GM23338 (cell line): ENCODE results near the gene SLC5A7. TPM values are rescaled to one million over a fixed set of nuclear protein-coding genes. Genes with fewer than 3 reads are reported as not detected.

Experiments used
- ATAC-seq: fragments of 200-7000 bp; cut with Tn5 transposase; 3 replicates; pipeline ENCODE4 v1.9.1; 2020
- DNase-seq: peaks from one replicate; pipeline ENCODE4 v3.0.0-alpha.2; 2015; ENCODE audit warnings: low spot score
- H2AFZ ChIP-seq: fragments of 200-600 bp; sonication (generic); 2 replicates; pipeline ENCODE4 v1.8.0; 2016; ENCODE audit warnings: antibody characterized with exemption, mild to moderate bottlenecking, moderate library complexity
- H3F3A ChIP-seq: fragments of 200-600 bp; sonication (generic); replicated peaks from 2 replicates; pipeline ENCODE4 v1.8.0; 2017; ENCODE audit warnings: antibody characterized with exemption, mixed run types, low read depth
- H3K27ac ChIP-seq: fragments of 200-600 bp; sonication (generic); 2 replicates; pipeline ENCODE4 v1.6.1; 2016; ENCODE audit warnings: low read depth
- H3K27me3 ChIP-seq: fragments of 200-600 bp; sonication (generic); 2 replicates; pipeline ENCODE4 v1.8.0; 2016; ENCODE audit warnings: mild to moderate bottlenecking, mixed run types, moderate library complexity; ENCODE audit not compliant: insufficient read depth
- H3K36me3 ChIP-seq: fragments of 200-600 bp; sonication (generic); 2 replicates; pipeline ENCODE4 v1.8.0; 2016; ENCODE audit warnings: mild to moderate bottlenecking; ENCODE audit not compliant: insufficient read depth
- H3K4me1 ChIP-seq: fragments of 200-600 bp; sonication (generic); 2 replicates; pipeline ENCODE4 v1.8.0; 2016; ENCODE audit warnings: mild to moderate bottlenecking, moderate library complexity; ENCODE audit not compliant: insufficient read depth
- H3K4me2 ChIP-seq: fragments of 200-600 bp; sonication (generic); 2 replicates; pipeline ENCODE4 v1.7.1; 2017; ENCODE audit warnings: mixed run types
- H3K4me3 ChIP-seq: fragments of 200-600 bp; sonication (generic); 2 replicates; pipeline ENCODE4 v1.6.1; 2016; ENCODE audit warnings: mixed run types
- H3K79me2 ChIP-seq: fragments of 200-600 bp; sonication (generic); replicated peaks from 2 replicates; pipeline ENCODE4 v1.8.0; 2017; ENCODE audit warnings: mild to moderate bottlenecking; ENCODE audit not compliant: insufficient read depth
- H3K9me2 ChIP-seq: fragments of 200-600 bp; sonication (generic); 2 replicates; pipeline ENCODE4 v1.8.0; 2017; ENCODE audit not compliant: insufficient read depth
- H4K20me1 ChIP-seq: fragments of 200-600 bp; sonication (generic); replicated peaks from 2 replicates; pipeline ENCODE4 v1.8.0; 2017; ENCODE audit warnings: mild to moderate bottlenecking; ENCODE audit not compliant: insufficient read depth
- H3K27ac Mint-ChIP-seq: 2 replicates; pipeline ENCODE4 v1.8.0; 2020; ENCODE audit warnings: inconsistent platforms, mild to moderate bottlenecking, moderate library complexity, mixed read lengths
- H3K27me3 Mint-ChIP-seq: 3 replicates; pipeline ENCODE4 v1.8.0; 2022; ENCODE audit warnings: low read depth, mild to moderate bottlenecking, moderate library complexity, mixed read lengths, inconsistent platforms; ENCODE audit not compliant: insufficient read depth, poor library complexity
- H3K36me3 Mint-ChIP-seq: 3 replicates; pipeline ENCODE4 v1.8.0; 2021; ENCODE audit warnings: low read depth, mild to moderate bottlenecking, inconsistent platforms, moderate library complexity, mixed read lengths
- H3K4me1 Mint-ChIP-seq: 3 replicates; pipeline ENCODE4 v1.8.0; 2020; ENCODE audit warnings: mild to moderate bottlenecking, inconsistent platforms, mixed read lengths
- H3K4me3 Mint-ChIP-seq: 3 replicates; pipeline ENCODE4 v1.8.0; 2021; ENCODE audit warnings: moderate library complexity, mild to moderate bottlenecking, inconsistent platforms, mixed read lengths
- H3K9me3 Mint-ChIP-seq: 3 replicates; pipeline ENCODE4 v1.8.0; 2020; ENCODE audit warnings: moderate library complexity, mild to moderate bottlenecking, inconsistent platforms, mixed read lengths
- CREB1 ChIP-seq: fragments of 250-450 bp; sonication (Bioruptor Pico); IDR thresholded peaks from 2 replicates; pipeline ENCODE4 v1.5.0; 2020; ENCODE audit warnings: low read depth, mild to moderate bottlenecking, moderate library complexity
- EZH2 ChIP-seq: fragments of 200-600 bp; sonication (generic); IDR thresholded peaks from one replicate; pipeline ENCODE4 v1.8.0; 2017; ENCODE audit warnings: antibody characterized with exemption, mild to moderate bottlenecking, low read depth; ENCODE audit not compliant: unreplicated experiment
- EZH2phosphoT487 ChIP-seq: fragments of 200-600 bp; sonication (generic); IDR thresholded peaks from one replicate; pipeline ENCODE4 v1.8.1; 2018; ENCODE audit warnings: antibody characterized with exemption; ENCODE audit not compliant: unreplicated experiment
- JUNB ChIP-seq: IDR thresholded peaks from one replicate; pipeline ENCODE4 v1.6.1; 2016; ENCODE audit warnings: antibody characterized with exemption; ENCODE audit not compliant: unreplicated experiment
- NANOG ChIP-seq: IDR thresholded peaks from 2 replicates; pipeline ENCODE4 v1.6.1; 2016; ENCODE audit warnings: antibody characterized with exemption, borderline replicate concordance
- POLR2AphosphoS5 ChIP-seq: IDR thresholded peaks from 2 replicates; pipeline ENCODE4 v1.6.1; 2016; ENCODE audit warnings: antibody characterized with exemption, low read depth
- STAT1 ChIP-seq: IDR thresholded peaks from one replicate; pipeline ENCODE4 v1.6.1; 2016; ENCODE audit warnings: antibody characterized with exemption; ENCODE audit not compliant: unreplicated experiment
- ZNF114 ChIP-seq: fragments of 250-450 bp; sonication (Bioruptor Pico); IDR thresholded peaks from 2 replicates; pipeline ENCODE4 v1.5.0; 2020; ENCODE audit warnings: mild to moderate bottlenecking, moderate library complexity
- ZNF331 ChIP-seq: fragments of 250-450 bp; sonication (Bioruptor Pico); IDR thresholded peaks from 2 replicates; pipeline ENCODE4 v1.5.0; 2020; ENCODE audit warnings: low read depth, mild to moderate bottlenecking, moderate library complexity
- polyA plus RNA-seq: library from polyadenylated mRNA; unstranded; fragments of >200 nt; fragmentation: Nextera tagmentation; extraction: Ambion mirVana; gene quantifications from 2 replicates; pipeline ENCODE4 v1.2.1, GENCODE V29; 2016
- total RNA-seq: library from RNA; depleted of rRNA; stranded (reverse); fragments of >200 nt; shearing (Covaris generic); gene quantifications from 2 replicates; pipeline ENCODE4 v1.2.3, GENCODE V29; 2014
- TF ChIP-seq, protein P1 (sequence below): IDR thresholded peaks from one replicate; pipeline ENCODE4 v1.6.1; 2018; ENCODE audit warnings: antibody characterized with exemption; ENCODE audit not compliant: unreplicated experiment
- TF ChIP-seq, protein P2 (sequence below), 2 experiments: fragments of 200-600 bp in 1 of 2; sonication (generic) in 1 of 2; conservative IDR thresholded peaks; 2 replicates each; pipeline versions ENCODE4 v1.5.1 to v1.6.1; 2016 to 2017; ENCODE audit warnings: antibody characterized with exemption in 2 of 2, low read depth in 2 of 2, mild to moderate bottlenecking in 2 of 2, moderate library complexity in 1 of 2
- TF ChIP-seq, protein P3 (sequence below): IDR thresholded peaks from 2 replicates; pipeline ENCODE4 v1.6.1; 2016; ENCODE audit warnings: antibody characterized with exemption

SLC5A7 gene
- total and polyA plus RNA-seq, 2 experiments from 2014 or later = 0.05 to 0.17 TPM

DNA sequence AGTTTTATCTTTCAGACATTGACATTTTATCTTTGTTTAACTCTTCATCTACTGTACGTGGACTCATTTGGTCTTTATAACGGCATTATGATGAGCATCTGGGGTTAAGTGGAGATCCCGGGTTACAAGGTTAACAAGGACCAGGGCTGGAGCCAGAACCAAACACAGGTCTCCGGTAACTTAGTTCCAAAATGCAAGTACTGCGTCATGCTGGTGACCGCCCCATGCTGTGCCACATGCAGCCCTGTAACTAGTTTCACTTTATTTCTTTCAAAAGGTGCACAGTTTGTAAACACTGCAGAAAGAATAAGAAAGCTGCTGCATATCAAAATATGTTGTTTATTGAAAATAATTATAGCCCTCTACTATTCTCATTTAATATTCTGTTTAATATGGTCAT, 3.1 kb downstream of the SLC5A7 start:
- no peaks in the 10 kb centered on the region for H3K36me3 Mint-ChIP-seq
- H3K4me3 Mint-ChIP-seq = no peak overlapping the region
- peaks cover 18% of the 10 kb centered on the region for H3K27me3 Mint-ChIP-seq
- no peaks in the 10 kb centered on the region for H3K36me3 ChIP-seq
- no peaks in the 10 kb centered on the region for H3K9me2 ChIP-seq
- no peak for ATAC-seq
- H3F3A ChIP-seq = no peaks in the 10 kb centered on the region
- no peak overlapping the region for H3K4me3 ChIP-seq
- H3K27ac Mint-ChIP-seq = no peak overlapping the region
- H3K27ac ChIP-seq = no peak overlapping the region
- peaks cover 8% of the 10 kb centered on the region for H3K4me1 ChIP-seq
- H3K9me3 Mint-ChIP-seq = no peaks in the 10 kb centered on the region
- no peaks in the 10 kb centered on the region for H3K79me2 ChIP-seq
- H3K4me2 ChIP-seq = no peak overlapping the region
- no peak overlapping the region for H2AFZ ChIP-seq
- no peak for DNase-seq
- H4K20me1 ChIP-seq = no peaks in the 10 kb centered on the region
- TF ChIP-seq, protein P1, sequence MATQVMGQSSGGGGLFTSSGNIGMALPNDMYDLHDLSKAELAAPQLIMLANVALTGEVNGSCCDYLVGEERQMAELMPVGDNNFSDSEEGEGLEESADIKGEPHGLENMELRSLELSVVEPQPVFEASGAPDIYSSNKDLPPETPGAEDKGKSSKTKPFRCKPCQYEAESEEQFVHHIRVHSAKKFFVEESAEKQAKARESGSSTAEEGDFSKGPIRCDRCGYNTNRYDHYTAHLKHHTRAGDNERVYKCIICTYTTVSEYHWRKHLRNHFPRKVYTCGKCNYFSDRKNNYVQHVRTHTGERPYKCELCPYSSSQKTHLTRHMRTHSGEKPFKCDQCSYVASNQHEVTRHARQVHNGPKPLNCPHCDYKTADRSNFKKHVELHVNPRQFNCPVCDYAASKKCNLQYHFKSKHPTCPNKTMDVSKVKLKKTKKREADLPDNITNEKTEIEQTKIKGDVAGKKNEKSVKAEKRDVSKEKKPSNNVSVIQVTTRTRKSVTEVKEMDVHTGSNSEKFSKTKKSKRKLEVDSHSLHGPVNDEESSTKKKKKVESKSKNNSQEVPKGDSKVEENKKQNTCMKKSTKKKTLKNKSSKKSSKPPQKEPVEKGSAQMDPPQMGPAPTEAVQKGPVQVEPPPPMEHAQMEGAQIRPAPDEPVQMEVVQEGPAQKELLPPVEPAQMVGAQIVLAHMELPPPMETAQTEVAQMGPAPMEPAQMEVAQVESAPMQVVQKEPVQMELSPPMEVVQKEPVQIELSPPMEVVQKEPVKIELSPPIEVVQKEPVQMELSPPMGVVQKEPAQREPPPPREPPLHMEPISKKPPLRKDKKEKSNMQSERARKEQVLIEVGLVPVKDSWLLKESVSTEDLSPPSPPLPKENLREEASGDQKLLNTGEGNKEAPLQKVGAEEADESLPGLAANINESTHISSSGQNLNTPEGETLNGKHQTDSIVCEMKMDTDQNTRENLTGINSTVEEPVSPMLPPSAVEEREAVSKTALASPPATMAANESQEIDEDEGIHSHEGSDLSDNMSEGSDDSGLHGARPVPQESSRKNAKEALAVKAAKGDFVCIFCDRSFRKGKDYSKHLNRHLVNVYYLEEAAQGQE = no peak
- no peak for TF ChIP-seq STAT1
- TF ChIP-seq NANOG = no peak
- TF ChIP-seq EZH2phosphoT487 = no peak
- TF ChIP-seq, protein P2, sequence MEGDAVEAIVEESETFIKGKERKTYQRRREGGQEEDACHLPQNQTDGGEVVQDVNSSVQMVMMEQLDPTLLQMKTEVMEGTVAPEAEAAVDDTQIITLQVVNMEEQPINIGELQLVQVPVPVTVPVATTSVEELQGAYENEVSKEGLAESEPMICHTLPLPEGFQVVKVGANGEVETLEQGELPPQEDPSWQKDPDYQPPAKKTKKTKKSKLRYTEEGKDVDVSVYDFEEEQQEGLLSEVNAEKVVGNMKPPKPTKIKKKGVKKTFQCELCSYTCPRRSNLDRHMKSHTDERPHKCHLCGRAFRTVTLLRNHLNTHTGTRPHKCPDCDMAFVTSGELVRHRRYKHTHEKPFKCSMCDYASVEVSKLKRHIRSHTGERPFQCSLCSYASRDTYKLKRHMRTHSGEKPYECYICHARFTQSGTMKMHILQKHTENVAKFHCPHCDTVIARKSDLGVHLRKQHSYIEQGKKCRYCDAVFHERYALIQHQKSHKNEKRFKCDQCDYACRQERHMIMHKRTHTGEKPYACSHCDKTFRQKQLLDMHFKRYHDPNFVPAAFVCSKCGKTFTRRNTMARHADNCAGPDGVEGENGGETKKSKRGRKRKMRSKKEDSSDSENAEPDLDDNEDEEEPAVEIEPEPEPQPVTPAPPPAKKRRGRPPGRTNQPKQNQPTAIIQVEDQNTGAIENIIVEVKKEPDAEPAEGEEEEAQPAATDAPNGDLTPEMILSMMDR (conservative IDR thresholded peaks at IDR 0.05; ENCODE audit: low read depth in 2 of 2) = no peak
- TF ChIP-seq ZNF331 (CRISPR knock-in tag) = no peak
- no peak for TF ChIP-seq JUNB
- TF ChIP-seq, protein P3, sequence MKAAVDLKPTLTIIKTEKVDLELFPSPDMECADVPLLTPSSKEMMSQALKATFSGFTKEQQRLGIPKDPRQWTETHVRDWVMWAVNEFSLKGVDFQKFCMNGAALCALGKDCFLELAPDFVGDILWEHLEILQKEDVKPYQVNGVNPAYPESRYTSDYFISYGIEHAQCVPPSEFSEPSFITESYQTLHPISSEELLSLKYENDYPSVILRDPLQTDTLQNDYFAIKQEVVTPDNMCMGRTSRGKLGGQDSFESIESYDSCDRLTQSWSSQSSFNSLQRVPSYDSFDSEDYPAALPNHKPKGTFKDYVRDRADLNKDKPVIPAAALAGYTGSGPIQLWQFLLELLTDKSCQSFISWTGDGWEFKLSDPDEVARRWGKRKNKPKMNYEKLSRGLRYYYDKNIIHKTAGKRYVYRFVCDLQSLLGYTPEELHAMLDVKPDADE = no peak
- no peak for TF ChIP-seq EZH2
- TF ChIP-seq CREB1 (CRISPR knock-in tag) = no peak
- TF ChIP-seq POLR2AphosphoS5 = no peak
- TF ChIP-seq ZNF114 (CRISPR knock-in tag) = no peak
- H3K27me3 ChIP-seq = peaks cover 33% of the 10 kb centered on the region
- H3K4me1 Mint-ChIP-seq = peaks cover 3% of the 10 kb centered on the region
